SK-N-SH treated with all-trans-retinoic acid at 6 μM for 48 hours (cell line): ENCODE results near the gene ZNF697.

ENCODE experiments used
- ATAC-seq: fragments of 200-7000 bp; cut with Tn5 transposase; 3 replicates; pipeline ENCODE4 v1.9.1; 2020; ENCODE audit warnings: mild to moderate bottlenecking, moderate library complexity
- ARNTL ChIP-seq: fragments of 450-650 bp; formaldehyde crosslinking; IDR thresholded peaks from 2 replicates; pipeline ENCODE4 v1.5.0; 2020; ENCODE audit warnings: low read depth, mild to moderate bottlenecking, moderate library complexity, borderline replicate concordance
- BACH2 ChIP-seq: fragments of 250-450 bp; sonication (Bioruptor Pico); IDR thresholded peaks from 2 replicates; pipeline ENCODE4 v1.9.0; 2021; ENCODE audit warnings: mild to moderate bottlenecking, borderline replicate concordance
- CSDC2 ChIP-seq: fragments of 250-450 bp; sonication (Bioruptor Pico); IDR thresholded peaks from 2 replicates; pipeline ENCODE4 v1.5.0; 2020; ENCODE audit warnings: mild to moderate bottlenecking, moderate library complexity
- ESRRG ChIP-seq: fragments of 250-450 bp; sonication (Bioruptor Pico); IDR thresholded peaks from 2 replicates; pipeline ENCODE4 v1.6.1; 2021; ENCODE audit warnings: mild to moderate bottlenecking
- GLIS3 ChIP-seq: fragments of 250-450 bp; sonication (Bioruptor Pico); IDR thresholded peaks from 2 replicates; pipeline ENCODE4 v1.5.0; 2020; ENCODE audit warnings: mild to moderate bottlenecking, moderate library complexity
- ISL1 ChIP-seq: fragments of 250-450 bp; sonication (Bioruptor Pico); IDR thresholded peaks from 2 replicates; pipeline ENCODE4 v2.1.2; 2022; ENCODE audit warnings: mild to moderate bottlenecking, moderate library complexity
- OSR1 ChIP-seq: fragments of 250-450 bp; sonication (Bioruptor Pico); IDR thresholded peaks from 2 replicates; pipeline ENCODE4 v1.8.0; 2022; ENCODE audit warnings: moderate library complexity, mild to moderate bottlenecking, inconsistent platforms
- POU6F1 ChIP-seq: fragments of 250-450 bp; sonication (Bioruptor Pico); IDR thresholded peaks from 2 replicates; pipeline ENCODE4 v1.8.0; 2021; ENCODE audit warnings: low read depth, mild to moderate bottlenecking, moderate library complexity, borderline replicate concordance
- PPARA ChIP-seq: fragments of 250-450 bp; sonication (Bioruptor Pico); IDR thresholded peaks from 2 replicates; pipeline ENCODE4 v1.5.0; 2020; ENCODE audit warnings: mild to moderate bottlenecking, borderline replicate concordance
- RARB ChIP-seq: fragments of 250-450 bp; sonication (Bioruptor Pico); IDR thresholded peaks from 2 replicates; pipeline ENCODE4 v1.8.0; 2021; ENCODE audit warnings: mild to moderate bottlenecking, moderate library complexity
- SNAI2 ChIP-seq: fragments of 250-450 bp; sonication (Bioruptor Pico); IDR thresholded peaks from 2 replicates; pipeline ENCODE4 v1.5.0; 2020; ENCODE audit warnings: mild to moderate bottlenecking, moderate library complexity
- TCF4 ChIP-seq: fragments of 250-450 bp; sonication (Bioruptor Pico); IDR thresholded peaks from 2 replicates; pipeline ENCODE4 v1.8.0; 2021; ENCODE audit warnings: mild to moderate bottlenecking, moderate library complexity, borderline replicate concordance
- ZC3H10 ChIP-seq: fragments of 250-450 bp; sonication (Bioruptor Pico); IDR thresholded peaks from 2 replicates; pipeline ENCODE4 v1.5.1; 2021; ENCODE audit warnings: mild to moderate bottlenecking, moderate library complexity
- ZFP3 ChIP-seq: fragments of 250-450 bp; sonication (Bioruptor Pico); IDR thresholded peaks from 2 replicates; pipeline ENCODE4 v1.5.0; 2020; ENCODE audit warnings: mild to moderate bottlenecking, moderate library complexity
- ZFP30 ChIP-seq: fragments of 450-650 bp; formaldehyde crosslinking; IDR thresholded peaks from 2 replicates; pipeline ENCODE4 v1.5.0; 2022; ENCODE audit warnings: mild to moderate bottlenecking, moderate library complexity
- ZNF70 ChIP-seq: fragments of 450-650 bp; formaldehyde crosslinking; IDR thresholded peaks from 2 replicates; pipeline ENCODE4 v1.5.0; 2020; ENCODE audit warnings: mild to moderate bottlenecking, moderate library complexity
- ZNF8 ChIP-seq: fragments of 450-650 bp; formaldehyde crosslinking; IDR thresholded peaks from 2 replicates; pipeline ENCODE4 v1.5.0; 2020; ENCODE audit warnings: mild to moderate bottlenecking, moderate library complexity
- TF ChIP-seq, protein P1 (sequence below): fragments of 250-450 bp; sonication (Bioruptor Pico); IDR thresholded peaks from 2 replicates; pipeline ENCODE4 v1.5.0; 2020; ENCODE audit warnings: mild to moderate bottlenecking, moderate library complexity
- TF ChIP-seq, protein P2 (sequence below): fragments of 250-450 bp; sonication (Bioruptor Pico); IDR thresholded peaks from 2 replicates; pipeline ENCODE4 v1.5.1; 2021; ENCODE audit warnings: mild to moderate bottlenecking, moderate library complexity
- TF ChIP-seq, protein P3 (sequence below): fragments of 250-450 bp; sonication (Bioruptor Pico); IDR thresholded peaks from 2 replicates; pipeline ENCODE4 v1.8.0; 2020; ENCODE audit warnings: mild to moderate bottlenecking, moderate library complexity, borderline replicate concordance
- TF ChIP-seq, protein P4 (sequence below): fragments of 250-450 bp; sonication (Bioruptor Pico); IDR thresholded peaks from 2 replicates; pipeline ENCODE4 v1.5.1; 2020; ENCODE audit warnings: low read depth, mild to moderate bottlenecking, moderate library complexity

The ZNF697 gene

GRCh38 chr1:119651133-119651532 lies 3.1 kb upstream of the ZNF697 start:
- no peak for ATAC-seq
- TF ChIP-seq TCF4 (CRISPR knock-in tag) (no peak), ZC3H10 (CRISPR knock-in tag) (no peak), PPARA (no peak), RARB (CRISPR knock-in tag) (no peak), POU6F1 (CRISPR knock-in tag) (no peak), ZNF70 (CRISPR knock-in tag) (no peak), ZNF8 (CRISPR knock-in tag) (no peak), GLIS3 (CRISPR knock-in tag) (no peak), ZFP30 (CRISPR knock-in tag) (no peak), CSDC2 (CRISPR knock-in tag) (no peak), OSR1 (no peak), ZFP3 (CRISPR knock-in tag) (no peak), SNAI2 (CRISPR knock-in tag) (no peak), ESRRG (CRISPR knock-in tag) (no peak), BACH2 (no peak), ISL1 (CRISPR knock-in tag) (no peak)
- TF ChIP-seq, protein P1, sequence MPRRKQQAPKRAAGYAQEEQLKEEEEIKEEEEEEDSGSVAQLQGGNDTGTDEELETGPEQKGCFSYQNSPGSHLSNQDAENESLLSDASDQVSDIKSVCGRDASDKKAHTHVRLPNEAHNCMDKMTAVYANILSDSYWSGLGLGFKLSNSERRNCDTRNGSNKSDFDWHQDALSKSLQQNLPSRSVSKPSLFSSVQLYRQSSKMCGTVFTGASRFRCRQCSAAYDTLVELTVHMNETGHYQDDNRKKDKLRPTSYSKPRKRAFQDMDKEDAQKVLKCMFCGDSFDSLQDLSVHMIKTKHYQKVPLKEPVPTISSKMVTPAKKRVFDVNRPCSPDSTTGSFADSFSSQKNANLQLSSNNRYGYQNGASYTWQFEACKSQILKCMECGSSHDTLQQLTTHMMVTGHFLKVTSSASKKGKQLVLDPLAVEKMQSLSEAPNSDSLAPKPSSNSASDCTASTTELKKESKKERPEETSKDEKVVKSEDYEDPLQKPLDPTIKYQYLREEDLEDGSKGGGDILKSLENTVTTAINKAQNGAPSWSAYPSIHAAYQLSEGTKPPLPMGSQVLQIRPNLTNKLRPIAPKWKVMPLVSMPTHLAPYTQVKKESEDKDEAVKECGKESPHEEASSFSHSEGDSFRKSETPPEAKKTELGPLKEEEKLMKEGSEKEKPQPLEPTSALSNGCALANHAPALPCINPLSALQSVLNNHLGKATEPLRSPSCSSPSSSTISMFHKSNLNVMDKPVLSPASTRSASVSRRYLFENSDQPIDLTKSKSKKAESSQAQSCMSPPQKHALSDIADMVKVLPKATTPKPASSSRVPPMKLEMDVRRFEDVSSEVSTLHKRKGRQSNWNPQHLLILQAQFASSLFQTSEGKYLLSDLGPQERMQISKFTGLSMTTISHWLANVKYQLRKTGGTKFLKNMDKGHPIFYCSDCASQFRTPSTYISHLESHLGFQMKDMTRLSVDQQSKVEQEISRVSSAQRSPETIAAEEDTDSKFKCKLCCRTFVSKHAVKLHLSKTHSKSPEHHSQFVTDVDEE, result no peak
- TF ChIP-seq, protein P2, sequence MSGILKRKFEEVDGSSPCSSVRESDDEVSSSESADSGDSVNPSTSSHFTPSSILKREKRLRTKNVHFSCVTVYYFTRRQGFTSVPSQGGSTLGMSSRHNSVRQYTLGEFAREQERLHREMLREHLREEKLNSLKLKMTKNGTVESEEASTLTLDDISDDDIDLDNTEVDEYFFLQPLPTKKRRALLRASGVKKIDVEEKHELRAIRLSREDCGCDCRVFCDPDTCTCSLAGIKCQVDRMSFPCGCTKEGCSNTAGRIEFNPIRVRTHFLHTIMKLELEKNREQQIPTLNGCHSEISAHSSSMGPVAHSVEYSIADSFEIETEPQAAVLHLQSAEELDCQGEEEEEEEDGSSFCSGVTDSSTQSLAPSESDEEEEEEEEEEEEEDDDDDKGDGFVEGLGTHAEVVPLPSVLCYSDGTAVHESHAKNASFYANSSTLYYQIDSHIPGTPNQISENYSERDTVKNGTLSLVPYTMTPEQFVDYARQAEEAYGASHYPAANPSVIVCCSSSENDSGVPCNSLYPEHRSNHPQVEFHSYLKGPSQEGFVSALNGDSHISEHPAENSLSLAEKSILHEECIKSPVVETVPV (CRISPR knock-in tag), result no peak
- TF ChIP-seq, protein P3, sequence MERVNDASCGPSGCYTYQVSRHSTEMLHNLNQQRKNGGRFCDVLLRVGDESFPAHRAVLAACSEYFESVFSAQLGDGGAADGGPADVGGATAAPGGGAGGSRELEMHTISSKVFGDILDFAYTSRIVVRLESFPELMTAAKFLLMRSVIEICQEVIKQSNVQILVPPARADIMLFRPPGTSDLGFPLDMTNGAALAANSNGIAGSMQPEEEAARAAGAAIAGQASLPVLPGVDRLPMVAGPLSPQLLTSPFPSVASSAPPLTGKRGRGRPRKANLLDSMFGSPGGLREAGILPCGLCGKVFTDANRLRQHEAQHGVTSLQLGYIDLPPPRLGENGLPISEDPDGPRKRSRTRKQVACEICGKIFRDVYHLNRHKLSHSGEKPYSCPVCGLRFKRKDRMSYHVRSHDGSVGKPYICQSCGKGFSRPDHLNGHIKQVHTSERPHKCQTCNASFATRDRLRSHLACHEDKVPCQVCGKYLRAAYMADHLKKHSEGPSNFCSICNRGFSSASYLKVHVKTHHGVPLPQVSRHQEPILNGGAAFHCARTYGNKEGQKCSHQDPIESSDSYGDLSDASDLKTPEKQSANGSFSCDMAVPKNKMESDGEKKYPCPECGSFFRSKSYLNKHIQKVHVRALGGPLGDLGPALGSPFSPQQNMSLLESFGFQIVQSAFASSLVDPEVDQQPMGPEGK, result no peak
- TF ChIP-seq, protein P4, sequence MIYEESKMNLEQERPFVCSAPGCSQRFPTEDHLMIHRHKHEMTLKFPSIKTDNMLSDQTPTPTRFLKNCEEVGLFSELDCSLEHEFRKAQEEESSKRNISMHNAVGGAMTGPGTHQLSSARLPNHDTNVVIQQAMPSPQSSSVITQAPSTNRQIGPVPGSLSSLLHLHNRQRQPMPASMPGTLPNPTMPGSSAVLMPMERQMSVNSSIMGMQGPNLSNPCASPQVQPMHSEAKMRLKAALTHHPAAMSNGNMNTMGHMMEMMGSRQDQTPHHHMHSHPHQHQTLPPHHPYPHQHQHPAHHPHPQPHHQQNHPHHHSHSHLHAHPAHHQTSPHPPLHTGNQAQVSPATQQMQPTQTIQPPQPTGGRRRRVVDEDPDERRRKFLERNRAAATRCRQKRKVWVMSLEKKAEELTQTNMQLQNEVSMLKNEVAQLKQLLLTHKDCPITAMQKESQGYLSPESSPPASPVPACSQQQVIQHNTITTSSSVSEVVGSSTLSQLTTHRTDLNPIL, result no peak

GRCh38 chr1:119648620-119649004 lies 546 bp upstream of the ZNF697 start:
- peak; percentile 6 for ATAC-seq
- TF ChIP-seq, protein P2 (CRISPR knock-in tag), result no peak
- TF ChIP-seq ZC3H10 (CRISPR knock-in tag) (no peak), BACH2 (no peak), ARNTL (no peak), ZNF8 (CRISPR knock-in tag) (no peak), ZFP30 (CRISPR knock-in tag) (no peak), SNAI2 (CRISPR knock-in tag) (no peak), OSR1 (no peak)

GRCh38 chr1:119647228-119647733 lies 785 bp downstream of the ZNF697 start:
- ATAC-seq, result peak; percentile 11
- no peak for TF ChIP-seq ESRRG (CRISPR knock-in tag)
- no peak for TF ChIP-seq ZFP3 (CRISPR knock-in tag)
- TF ChIP-seq, protein P4, result no peak
- no peak for TF ChIP-seq BACH2
- no peak for TF ChIP-seq ZNF8 (CRISPR knock-in tag)
- TF ChIP-seq, protein P1, result no peak
- no peak for TF ChIP-seq RARB (CRISPR knock-in tag)
- no peak for TF ChIP-seq ARNTL
- TF ChIP-seq OSR1, result no peak
- TF ChIP-seq SNAI2 (CRISPR knock-in tag), result no peak
